K562 (cell line): ENCODE results near the gene MAGI2. TPM values are rescaled to one million over a fixed set of nuclear protein-coding genes. Genes with fewer than 3 reads are reported as not detected.

ENCODE experiments used
- ATAC-seq: fragments of 200-7000 bp; cut with Tn5 transposase; 3 replicates; pipeline ENCODE4 v1.9.1; 2020; ENCODE audit warnings: moderate library complexity
- BruUV-seq: library from RNA; stranded (reverse); fragments of 400-500 nt; replicated peaks from 2 replicates; lab custom pipeline; 2021; lab: Mats Ljungman, UMichigan
- CTCF ChIA-PET: fragments of 300-600 bp; formaldehyde crosslinking; extraction: SDS; loops from one replicate; lab custom pipeline; 2021; ENCODE audit warnings: low intra/inter-chr PET ratio; lab: Yijun Ruan, JAX
- POLR2A ChIA-PET: fragments of 300-600, 350-650 bp; sonication (Branson Sonifier 250); formaldehyde crosslinking; extraction: SDS; loops from one replicate; lab custom pipeline; 2021; ENCODE audit warnings: antibody characterized with exemption, inconsistent platforms; lab: Yijun Ruan, JAX
- DNase-seq, 4 experiments: peaks; one replicate each; pipeline versions ENCODE4 v3.0.0 to v3.0.0-alpha.2; 2011 to 2018; ENCODE audit warnings: low spot score in 3 of 4, mixed read lengths in 3 of 4; ENCODE audit errors: extremely low read depth in 1 of 4
- FAIRE-seq: peaks from 2 replicates; lab custom pipeline; 2011; peaks lifted over from hg19 to GRCh38; lab: Jason Lieb, UNC
- H2AFZ ChIP-seq: 2 replicates; pipeline ENCODE4 v1.6.0; 2011; ENCODE audit warnings: low read depth, low read length, control low read depth, inconsistent platforms
- H3K27ac ChIP-seq: fragments of 200-600 bp; 3 replicates; pipeline ENCODE4 v1.8.0; 2011; ENCODE audit warnings: low read depth, mild to moderate bottlenecking, control low read depth, inconsistent platforms, low read length, moderate library complexity, mixed read lengths; ENCODE audit errors: extremely low read depth
- H3K27me3 ChIP-seq, 2 experiments: fragments of 300-600 bp in 1 of 2; 2 replicates in 1 of 2; 3 replicates in 1 of 2; pipeline versions ENCODE4 v1.6.0 to v1.8.0; 2011; ENCODE audit warnings: inconsistent platforms in 2 of 2, low read length in 2 of 2, mild to moderate bottlenecking in 1 of 2, mixed read lengths in 1 of 2, moderate library complexity in 1 of 2; ENCODE audit not compliant: control insufficient read depth in 2 of 2, insufficient read depth in 2 of 2
- H3K36me3 ChIP-seq: fragments of 300-600 bp; 3 replicates; pipeline ENCODE4 v1.8.0; 2011; ENCODE audit warnings: mild to moderate bottlenecking, low read length, inconsistent platforms; ENCODE audit not compliant: control insufficient read depth, insufficient read depth
- H3K4me1 ChIP-seq, 2 experiments: fragments of 200-600 bp in 1 of 2; replicated peaks in 1 of 2; 2 replicates in 1 of 2; 3 replicates in 1 of 2; pipeline versions ENCODE4 v1.5.1 to v1.8.0; 2011; ENCODE audit warnings: inconsistent platforms in 2 of 2, low read length in 2 of 2, mild to moderate bottlenecking in 1 of 2, mixed read lengths in 1 of 2, moderate library complexity in 1 of 2; ENCODE audit not compliant: control insufficient read depth in 2 of 2, insufficient read depth in 2 of 2
- H3K4me2 ChIP-seq: 2 replicates; pipeline ENCODE4 v1.6.1; 2011; ENCODE audit warnings: low read length, control low read depth, inconsistent platforms, mixed read lengths; ENCODE audit not compliant: insufficient read depth
- H3K4me3 ChIP-seq: fragments of 200-600 bp; sonication (generic), shearing (Covaris generic); 2 replicates; pipeline ENCODE4 v1.5.1; 2016; ENCODE audit warnings: control low read depth, inconsistent platforms
- H3K79me2 ChIP-seq: fragments of 200-600 bp; 3 replicates; pipeline ENCODE4 v1.8.0; 2011; ENCODE audit warnings: low read length, inconsistent platforms; ENCODE audit not compliant: control insufficient read depth, insufficient read depth
- H3K9ac ChIP-seq, 2 experiments: 2 replicates each; pipeline versions ENCODE4 v1.6.0 to v1.6.1; 2011; ENCODE audit warnings: low read depth in 2 of 2, low read length in 2 of 2, control low read depth in 1 of 2, inconsistent platforms in 1 of 2, mild to moderate bottlenecking in 1 of 2, mixed read lengths in 1 of 2; ENCODE audit not compliant: insufficient read depth in 1 of 2
- H3K9me1 ChIP-seq: one replicate; pipeline ENCODE4 v1.6.0; 2011; ENCODE audit warnings: inconsistent platforms, mild to moderate bottlenecking, low read length, moderate library complexity; ENCODE audit not compliant: control insufficient read depth, insufficient read depth
- H3K9me3 ChIP-seq: replicated peaks from 2 replicates; pipeline ENCODE4 v1.5.1; 2011; ENCODE audit warnings: low read depth, low read length, inconsistent platforms; ENCODE audit not compliant: control insufficient read depth, insufficient read depth
- H4K20me1 ChIP-seq: replicated peaks from 2 replicates; pipeline ENCODE4 v1.6.1; 2011; ENCODE audit warnings: low read length, inconsistent platforms, mixed read lengths; ENCODE audit not compliant: control insufficient read depth, insufficient read depth
- BRD4 ChIP-seq: fragments of 200-600 bp; sonication (generic); IDR thresholded peaks from 2 replicates; pipeline ENCODE4 v1.6.1; 2017; ENCODE audit warnings: inconsistent platforms
- LEF1 ChIP-seq: fragments of 450-650 bp; IDR thresholded peaks from 2 replicates; pipeline ENCODE4 v1.6.1; 2016; ENCODE audit warnings: mild to moderate bottlenecking
- PYGO2 ChIP-seq: fragments of 450-650 bp; IDR thresholded peaks from 2 replicates; pipeline ENCODE4 v1.6.1; 2016; ENCODE audit warnings: mild to moderate bottlenecking, missing genetic modification characterization, moderate library complexity, missing compliant biosample characterization
- RHOXF2B ChIP-seq: fragments of 250-450 bp; sonication (Bioruptor Pico); conservative IDR thresholded peaks from 2 replicates; pipeline ENCODE4 v1.5.1; 2021
- SP2 ChIP-seq: IDR thresholded peaks from 2 replicates; pipeline ENCODE4 v1.6.1; 2011; ENCODE audit warnings: mild to moderate bottlenecking, low read depth, low read length, moderate library complexity; ENCODE audit not compliant: poor library complexity, severe bottlenecking; ENCODE audit errors: extremely low read depth
- ZNF282 ChIP-seq: sonication (generic); formaldehyde crosslinking; IDR thresholded peaks from 2 replicates; pipeline ENCODE4 v1.8.1; 2023; ENCODE audit warnings: missing genetic modification reagents
- ZNF785 ChIP-seq: fragments of 250-450 bp; sonication (Bioruptor Pico); IDR thresholded peaks from 2 replicates; pipeline ENCODE4 v1.4.0; 2020; ENCODE audit warnings: mild to moderate bottlenecking
- ZSCAN29 ChIP-seq: fragments of 450-650 bp; IDR thresholded peaks from 2 replicates; pipeline ENCODE4 v1.6.1; 2017
- in situ Hi-C: fragments of 300-500 bp; cut with MboI; formaldehyde crosslinking; loops from 4 replicates; pipeline ENCODE4 v1.15.0; 2018; ENCODE audit warnings: inconsistent platforms, mixed read lengths
- intact Hi-C: fragments of 100-400 bp; cut with micrococcal nuclease; formaldehyde crosslinking; loops from 2 replicates; pipeline ENCODE4 v1.14.2; 2022
- polyA plus RNA-seq, 8 experiments: library from polyadenylated mRNA; depleted of rRNA in 4 of 8; stranded (reverse) in 5 of 8; unstranded in 3 of 8; fragments of >200 nt; fragmentation: Nextera tagmentation in 2 of 8; fragmentation: Illumina TruSeq in 1 of 8; extraction: Ambion mirVana in 2 of 8; extraction: Trizol in 1 of 8; gene quantifications; 2 replicates each; pipeline versions ENCODE4 v1.2.1 to v1.2.3, GENCODE V29; 2011 to 2014; ENCODE audit warnings: inconsistent platforms in 1 of 8, missing spikeins in 1 of 8
- total RNA-seq, 7 experiments: library from RNA; depleted of rRNA in 6 of 7; stranded (reverse); fragments of >200 nt in 6 of 7; fragmentation: Illumina TruSeq in 2 of 7; extraction: Trizol in 2 of 7; gene quantifications; 2 replicates each; pipeline versions ENCODE4 v1.2.1 to v1.2.3, GENCODE V29; 2011 to 2021; ENCODE audit warnings: low replicate concordance in 1 of 7
- TF ChIP-seq, protein P1 (sequence below), 2 experiments: fragments of 450-650 bp; conservative IDR thresholded peaks; 2 replicates each; pipeline ENCODE4 v1.6.1; 2017; ENCODE audit warnings: mild to moderate bottlenecking in 2 of 2, moderate library complexity in 2 of 2

Gene MAGI2
- total and polyA plus RNA-seq, 9 of the 15 experiments (the other 6 are each of a cell fraction or from before 2014, with no cell fraction given), result 0.27 to 1.4 (median 0.70) TPM

DNA sequence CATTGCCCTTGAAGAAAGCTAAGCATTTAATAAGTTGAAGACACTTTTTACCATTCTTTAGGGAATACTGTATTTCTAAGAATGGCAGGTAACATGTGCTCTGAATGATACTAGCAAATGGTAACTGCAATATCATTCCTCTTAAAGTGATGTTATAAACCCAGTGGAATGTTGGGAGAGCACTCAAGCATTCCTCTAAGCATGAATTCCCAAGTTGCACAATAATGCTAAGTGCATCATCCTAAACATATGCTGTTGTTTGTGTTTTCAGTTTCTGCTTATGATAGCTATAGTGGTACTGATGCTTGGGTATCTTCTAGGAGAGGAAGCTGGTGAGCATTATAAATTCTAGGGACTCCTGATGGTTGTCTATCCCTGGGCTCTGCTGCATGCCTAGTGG lies 980.9 kb downstream of the MAGI2 start:
- Histone ChIP-seq H3K4me2 (no peak overlapping the region), H3K9me1 (no peaks in the 10 kb centered on the region), H3K9ac (no peak overlapping the region), H3K79me2 (no peaks in the 10 kb centered on the region), H3K4me3 (no peak overlapping the region), H3K27me3 (no peaks in the 10 kb centered on the region), H3K4me1 (no peaks in the 10 kb centered on the region), H3K27ac (no peak overlapping the region), H3K36me3 (no peaks in the 10 kb centered on the region), H4K20me1 (no peaks in the 10 kb centered on the region), H2AFZ (no peak overlapping the region), H3K9me3 (no peaks in the 10 kb centered on the region)
- no peak for ATAC-seq
- TF ChIP-seq ZNF282 (CRISPR knock-in tag), result no peak
- TF ChIP-seq RHOXF2B (CRISPR knock-in tag), result no peak
- no peak for TF ChIP-seq ZNF785 (CRISPR knock-in tag)
- no peak for TF ChIP-seq SP2
- no peak for TF ChIP-seq BRD4
- TF ChIP-seq, protein P1, sequence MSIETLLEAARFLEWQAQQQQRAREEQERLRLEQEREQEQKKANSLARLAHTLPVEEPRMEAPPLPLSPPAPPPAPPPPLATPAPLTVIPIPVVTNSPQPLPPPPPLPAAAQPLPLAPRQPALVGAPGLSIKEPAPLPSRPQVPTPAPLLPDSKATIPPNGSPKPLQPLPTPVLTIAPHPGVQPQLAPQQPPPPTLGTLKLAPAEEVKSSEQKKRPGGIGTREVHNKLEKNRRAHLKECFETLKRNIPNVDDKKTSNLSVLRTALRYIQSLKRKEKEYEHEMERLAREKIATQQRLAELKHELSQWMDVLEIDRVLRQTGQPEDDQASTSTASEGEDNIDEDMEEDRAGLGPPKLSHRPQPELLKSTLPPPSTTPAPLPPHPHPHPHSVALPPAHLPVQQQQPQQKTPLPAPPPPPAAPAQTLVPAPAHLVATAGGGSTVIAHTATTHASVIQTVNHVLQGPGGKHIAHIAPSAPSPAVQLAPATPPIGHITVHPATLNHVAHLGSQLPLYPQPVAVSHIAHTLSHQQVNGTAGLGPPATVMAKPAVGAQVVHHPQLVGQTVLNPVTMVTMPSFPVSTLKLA (conservative IDR thresholded peaks at IDR 0.05), result no peak
- TF ChIP-seq ZSCAN29, result no peak
- TF ChIP-seq LEF1, result no peak
- TF ChIP-seq PYGO2 (tag), result no peak
- intact Hi-C loops, result no loop called here
- ChIA-PET CTCF (no interaction called here), POLR2A (interaction anchor here (0.6 kb wide), 1 partner anchor 219 kb away, joined by 3 read pairs; no protein-coding TSS in a partner anchor)
- FAIRE-seq, result no peak
- no peak for DNase-seq
- BruUV-seq, result no TSS peak
- in situ Hi-C loops, result no loop called here
